ENCODE results near the gene KIAA2012. TPM values are rescaled to one million over a fixed set of nuclear protein-coding genes. Genes with fewer than 3 reads are reported as not detected.

The KIAA2012 gene
- total RNA-seq, 1 experiment from 2014 or later, result not detected

GRCh38 chr2:202090530-202090929 is 17.5 kb downstream of the KIAA2012 start:
- ChIA-PET POLR2A (ENCODE audit: low non-redundant PET) (no interaction called here), CTCF (no interaction called here)
- no peak for DNase-seq (ENCODE audit: low spot score)
- H3K9me3 ChIP-seq (ENCODE audit: low read depth, low read length, poor library complexity, severe bottlenecking), result no peaks in the 10 kb centered on the region
- BruUV-seq (replicated peaks), result no TSS peak
- H3K36me3 ChIP-seq (ENCODE audit: insufficient read depth, low read length, poor library complexity, severe bottlenecking), result no peaks in the 10 kb centered on the region
- TF ChIP-seq EZH2 (IDR thresholded peaks at IDR 0.05; ENCODE audit: borderline replicate concordance, low read depth, low read length, poor library complexity, severe bottlenecking), result no peak
- TF ChIP-seq CTCF (conservative IDR thresholded peaks at IDR 0.05; ENCODE audit: low read depth, low read length), result no peak
- intact Hi-C loops (cut with micrococcal nuclease; ENCODE audit: unreplicated experiment), result no loop called here
- H3K27ac ChIP-seq (ENCODE audit: low read depth, low read length, poor library complexity, severe bottlenecking), result no peak overlapping the region
- no peak overlapping the region for H3K4me3 ChIP-seq (ENCODE audit: low read depth, low read length, poor library complexity, severe bottlenecking)
- no peaks in the 10 kb centered on the region for H3K4me1 ChIP-seq (ENCODE audit: insufficient read depth, low read length, poor library complexity, severe bottlenecking)
- H3K27me3 ChIP-seq (replicated peaks; ENCODE audit: insufficient read depth, low read depth, low read length, poor library complexity), result no peaks in the 10 kb centered on the region

GRCh38 chr2:202091476-202091875 is 18.4 kb downstream of the KIAA2012 start:
- Histone ChIP-seq H3K4me1 (ENCODE audit: insufficient read depth, low read length, poor library complexity, severe bottlenecking) (no peaks in the 10 kb centered on the region), H3K4me3 (ENCODE audit: low read depth, low read length, poor library complexity, severe bottlenecking) (no peak overlapping the region), H3K9me3 (ENCODE audit: low read depth, low read length, poor library complexity, severe bottlenecking) (no peaks in the 10 kb centered on the region), H3K27me3 (replicated peaks; ENCODE audit: insufficient read depth, low read depth, low read length, poor library complexity) (no peaks in the 10 kb centered on the region), H3K27ac (ENCODE audit: low read depth, low read length, poor library complexity, severe bottlenecking) (no peak overlapping the region), H3K36me3 (ENCODE audit: insufficient read depth, low read length, poor library complexity, severe bottlenecking) (no peaks in the 10 kb centered on the region)
- BruUV-seq (replicated peaks), result no TSS peak
- intact Hi-C loops (cut with micrococcal nuclease; ENCODE audit: unreplicated experiment), result no loop called here
- no peak for DNase-seq (ENCODE audit: low spot score)
- TF ChIP-seq EZH2 (IDR thresholded peaks at IDR 0.05; ENCODE audit: borderline replicate concordance, low read depth, low read length, poor library complexity, severe bottlenecking) (no peak), CTCF (conservative IDR thresholded peaks at IDR 0.05; ENCODE audit: low read depth, low read length) (no peak)
- ChIA-PET CTCF (no interaction called here), POLR2A (ENCODE audit: low non-redundant PET) (no interaction called here)

GRCh38 chr2:202094426-202094986 is 21.5 kb downstream of the KIAA2012 start:
- no TSS peak for BruUV-seq (replicated peaks)
- no peak for DNase-seq (ENCODE audit: low spot score)
- intact Hi-C loops (cut with micrococcal nuclease; ENCODE audit: unreplicated experiment), result no loop called here
- TF ChIP-seq CTCF (conservative IDR thresholded peaks at IDR 0.05; ENCODE audit: low read depth, low read length), result no peak
- no peak for TF ChIP-seq EZH2 (IDR thresholded peaks at IDR 0.05; ENCODE audit: borderline replicate concordance, low read depth, low read length, poor library complexity, severe bottlenecking)
- CTCF ChIA-PET, result interaction anchor here (0.7 kb wide), 1 partner anchor 38 kb away, joined by 3 read pairs; no protein-coding TSS in a partner anchor
- no peak overlapping the region for H3K27ac ChIP-seq (ENCODE audit: low read depth, low read length, poor library complexity, severe bottlenecking)
- H3K36me3 ChIP-seq (ENCODE audit: insufficient read depth, low read length, poor library complexity, severe bottlenecking), result no peaks in the 10 kb centered on the region
- H3K9me3 ChIP-seq (ENCODE audit: low read depth, low read length, poor library complexity, severe bottlenecking), result no peaks in the 10 kb centered on the region
- H3K4me3 ChIP-seq (ENCODE audit: low read depth, low read length, poor library complexity, severe bottlenecking), result no peak overlapping the region
- H3K4me1 ChIP-seq (ENCODE audit: insufficient read depth, low read length, poor library complexity, severe bottlenecking), result no peaks in the 10 kb centered on the region
- no peaks in the 10 kb centered on the region for H3K27me3 ChIP-seq (replicated peaks; ENCODE audit: insufficient read depth, low read depth, low read length, poor library complexity)
- POLR2A ChIA-PET (ENCODE audit: low non-redundant PET), result interaction anchor here (0.7 kb wide), 1 partner anchor 511 kb away, joined by 3 read pairs; no protein-coding TSS in a partner anchor

All from A673 (cell line).